CD1c-positive myeloid dendritic cell (primary cell): ENCODE measurements around the gene MFAP3L.

ENCODE experiments used
- DNase-seq: peaks from one replicate; pipeline ENCODE4 v3.0.0-alpha.2; 2016; ENCODE audit errors: extremely low spot score

MFAP3L gene

DNA sequence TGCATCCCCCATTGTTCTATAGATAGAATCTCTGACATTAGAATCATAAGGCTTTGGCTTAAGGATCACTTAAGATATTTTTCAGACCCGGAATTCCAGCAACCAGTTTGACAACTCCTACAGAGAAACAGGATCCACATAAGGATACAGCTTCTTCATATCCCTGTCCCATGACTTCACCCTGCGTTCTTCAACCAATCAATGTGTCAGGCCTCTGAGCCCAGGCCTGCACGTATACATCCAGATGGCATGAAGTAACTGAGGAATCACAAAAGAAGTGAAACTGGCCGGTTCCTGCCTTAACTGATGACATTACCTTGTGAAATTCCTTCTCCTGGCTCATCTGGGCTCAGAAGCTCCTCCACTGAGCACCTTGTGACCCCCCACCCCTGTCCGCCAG is 85.1 kb downstream of the MFAP3L start:
- DNase-seq, result no peak

DNA sequence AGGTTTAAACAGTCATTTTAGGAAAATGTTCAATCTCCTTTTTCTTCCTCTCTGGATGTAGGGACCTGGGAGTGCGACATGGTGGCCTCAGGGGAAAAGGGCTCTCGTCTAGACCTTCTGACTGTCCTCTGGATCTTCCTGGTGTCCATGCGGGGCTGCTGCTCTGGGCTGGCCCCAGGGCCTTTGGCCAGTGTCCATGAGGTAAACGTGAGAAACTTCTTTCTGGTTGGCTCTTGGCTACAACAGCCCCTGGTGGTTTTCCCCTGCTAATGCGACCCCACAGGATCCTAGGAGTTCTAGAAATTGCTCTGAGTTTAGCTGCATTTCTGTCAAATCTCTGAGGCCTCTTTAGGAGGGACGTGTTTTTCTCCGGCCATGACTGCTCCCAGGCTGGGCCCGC is 85.7 kb downstream of the MFAP3L start:
- no peak for DNase-seq
